Common myeloid progenitor, CD34-positive (primary cell): Measurements from ENCODE around the gene CHRM5.

Experiments used
- CTCF ChIA-PET: fragments of 350-600 bp; sonication (Branson Sonifier 250); formaldehyde crosslinking; loops from one replicate; lab custom pipeline; 2021; ENCODE audit warnings: antibody characterized with exemption; lab: Charles Lee
- POLR2A ChIA-PET: fragments of 350-600 bp; sonication (Branson Sonifier 250); formaldehyde crosslinking; loops from one replicate; lab custom pipeline; 2021; ENCODE audit warnings: antibody characterized with exemption; lab: Charles Lee
- DNase-seq, 3 donors: peaks; one replicate each; pipeline versions ENCODE4 v3.0.0 to v3.0.0-alpha.2; 2013
- H3K27ac ChIP-seq, 2 experiments: 1 replicate in 1 of 2; 2 replicates in 1 of 2; pipeline ENCODE4 v1.7.0; 2013; ENCODE audit warnings: inconsistent platforms in 2 of 2, low read length in 2 of 2, mild to moderate bottlenecking in 2 of 2, low read depth in 1 of 2, moderate library complexity in 1 of 2; ENCODE audit not compliant: severe bottlenecking in 2 of 2, insufficient read depth in 1 of 2, poor library complexity in 1 of 2
- H3K27me3 ChIP-seq, 5 experiments: replicated peaks in 2 of 5; 1 replicate in 3 of 5; 2 replicates in 2 of 5; pipeline versions ENCODE4 v1.6.1 to v1.7.0; 2013; ENCODE audit warnings: low read length in 4 of 5, mild to moderate bottlenecking in 2 of 5, moderate library complexity in 2 of 5, inconsistent platforms in 1 of 5; ENCODE audit not compliant: insufficient read depth in 5 of 5, control insufficient read depth in 4 of 5
- H3K36me3 ChIP-seq, 4 experiments: 1 replicate in 2 of 4; 2 replicates in 2 of 4; pipeline versions ENCODE4 v1.6.1 to v1.7.0; 2013; ENCODE audit warnings: low read length in 3 of 4, control low read depth in 1 of 4, mild to moderate bottlenecking in 1 of 4; ENCODE audit not compliant: control insufficient read depth in 4 of 4, insufficient read depth in 4 of 4
- H3K4me1 ChIP-seq, 4 experiments: 1 replicate in 3 of 4; 2 replicates in 1 of 4; pipeline versions ENCODE4 v1.6.1 to v1.7.1; 2013; ENCODE audit warnings: low read length in 3 of 4, mild to moderate bottlenecking in 3 of 4, control low read depth in 1 of 4, inconsistent platforms in 1 of 4, moderate library complexity in 1 of 4; ENCODE audit not compliant: control insufficient read depth in 4 of 4, insufficient read depth in 4 of 4; ENCODE audit errors: control extremely low read depth in 1 of 4
- H3K4me3 ChIP-seq, 7 experiments: 1 replicate in 4 of 7; 2 replicates in 3 of 7; pipeline versions ENCODE4 v1.5.1 to v1.7.0; 2013; ENCODE audit warnings: mild to moderate bottlenecking in 7 of 7, low read length in 6 of 7, moderate library complexity in 6 of 7, inconsistent platforms in 2 of 7, low read depth in 2 of 7, control low read depth in 1 of 7; ENCODE audit not compliant: insufficient read depth in 4 of 7, control insufficient read depth in 1 of 7; ENCODE audit errors: extremely low read depth in 1 of 7
- H3K9me3 ChIP-seq, 5 experiments: 1 replicate in 4 of 5; 2 replicates in 1 of 5; pipeline versions ENCODE4 v1.6.1 to v1.7.1; 2013; ENCODE audit warnings: low read length in 4 of 5, mild to moderate bottlenecking in 2 of 5, inconsistent platforms in 1 of 5, low read depth in 1 of 5, moderate library complexity in 1 of 5; ENCODE audit not compliant: control insufficient read depth in 4 of 5, insufficient read depth in 2 of 5; ENCODE audit errors: control extremely low read depth in 1 of 5
- WGBS: methylation state at CpG from one replicate; pipeline ENCODE4 v1.1.5; 2013; ENCODE audit not compliant: insufficient coverage; 5-methylcytosine and 5-hydroxymethylcytosine counted together

CHRM5 gene

DNA sequence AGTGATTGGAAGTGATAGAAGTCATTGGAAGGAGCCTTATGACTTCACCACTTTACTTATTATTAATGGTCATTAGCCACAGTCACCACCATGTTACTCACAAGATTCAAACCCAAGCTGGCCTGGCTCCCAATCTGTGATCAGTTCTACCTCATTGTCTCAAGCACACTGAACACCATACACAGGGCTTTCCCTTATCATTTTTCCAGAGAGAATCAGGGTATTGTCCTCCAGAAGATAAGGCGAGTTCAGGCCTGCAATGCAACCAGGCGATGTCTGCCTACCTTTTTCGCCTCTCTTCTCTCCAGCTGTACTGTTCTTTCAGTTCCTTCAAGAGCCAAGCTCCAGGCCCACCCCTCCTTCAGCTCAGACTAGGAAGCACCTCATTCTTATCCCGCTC is 108.5 kb downstream of the CHRM5 start:
- H3K4me3 ChIP-seq, result no peak overlapping the region
- no peak for DNase-seq
- no peaks in the 10 kb centered on the region for H3K4me1 ChIP-seq
- H3K27ac ChIP-seq, result no peak overlapping the region
- POLR2A ChIA-PET, result no interaction called here
- H3K27me3 ChIP-seq, result no peaks in the 10 kb centered on the region
- CTCF ChIA-PET, result interaction anchor here (1.0 to 1.5 kb wide), 3 partner anchors 9 to 15 kb away, joined by 3 to 5 read pairs (median 4); no protein-coding TSS in a partner anchor
- 98% methylated on average over 4 of the region's 4 CpGs for WGBS
- H3K9me3 ChIP-seq, result peaks cover 0 to 4% (median 0%) of the 10 kb centered on the region in 5 experiments
- H3K36me3 ChIP-seq, result no peaks in the 10 kb centered on the region

DNA sequence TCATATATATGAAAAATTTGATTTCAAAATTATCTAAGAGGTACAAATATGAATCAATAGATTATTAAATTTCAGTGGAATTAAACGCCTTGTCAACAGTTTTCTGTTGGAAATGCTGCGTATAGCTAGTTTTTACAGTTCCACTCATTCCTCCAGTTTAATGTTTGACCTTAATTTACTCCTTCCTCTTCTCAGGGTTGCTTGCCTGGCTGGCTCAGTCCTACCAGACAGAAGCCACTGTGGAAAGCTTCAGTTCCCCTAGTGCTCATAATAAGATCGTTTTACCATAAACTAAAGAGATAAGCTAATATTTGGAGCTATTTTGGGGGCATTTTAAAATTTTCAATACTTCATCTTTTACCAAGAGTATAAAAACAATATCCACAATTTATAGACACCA is 110.6 kb downstream of the CHRM5 start:
- peaks cover 0 to 8% (median 0%) of the 10 kb centered on the region in 4 experiments for H3K36me3 ChIP-seq
- no peak for DNase-seq
- peaks cover 0 to 4% (median 0%) of the 10 kb centered on the region in 5 experiments for H3K9me3 ChIP-seq
- H3K4me1 ChIP-seq, result no peaks in the 10 kb centered on the region
- ChIA-PET CTCF (no interaction called here), POLR2A (no interaction called here)
- no peaks in the 10 kb centered on the region for H3K27me3 ChIP-seq
- H3K27ac ChIP-seq, result no peak overlapping the region
- no peak overlapping the region for H3K4me3 ChIP-seq
- WGBS, result 100% methylated on average over 2 of the region's 3 CpGs

DNA sequence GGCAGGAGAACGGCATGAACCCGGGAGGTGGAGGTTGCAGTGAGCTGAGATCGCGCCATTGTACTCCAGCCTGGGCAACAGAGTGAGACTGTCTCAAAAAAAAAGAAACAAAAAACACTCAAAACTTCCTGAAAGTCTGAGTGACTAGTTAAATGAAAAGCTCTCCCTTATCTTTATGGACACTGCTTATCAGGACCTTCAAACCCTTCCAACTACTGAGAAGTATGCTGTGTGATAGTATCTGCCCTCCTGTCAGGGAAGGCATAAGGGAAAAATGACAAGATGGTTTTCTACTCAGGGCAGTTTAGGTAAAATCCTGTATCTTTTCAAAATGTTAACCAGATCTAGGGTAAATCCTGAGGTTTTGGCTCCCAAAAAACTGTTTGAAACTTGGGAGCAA is 111.6 kb downstream of the CHRM5 start:
- no peaks in the 10 kb centered on the region for H3K27me3 ChIP-seq
- no peak overlapping the region for H3K4me3 ChIP-seq
- no peaks in the 10 kb centered on the region for H3K4me1 ChIP-seq
- no peaks in the 10 kb centered on the region for H3K9me3 ChIP-seq
- ChIA-PET CTCF (no interaction called here), POLR2A (no interaction called here)
- peaks cover 0 to 12% (median 5%) of the 10 kb centered on the region in 4 experiments for H3K36me3 ChIP-seq
- no peak for DNase-seq
- 93% methylated on average over 3 of the region's 4 CpGs for WGBS
- H3K27ac ChIP-seq, result no peak overlapping the region

DNA sequence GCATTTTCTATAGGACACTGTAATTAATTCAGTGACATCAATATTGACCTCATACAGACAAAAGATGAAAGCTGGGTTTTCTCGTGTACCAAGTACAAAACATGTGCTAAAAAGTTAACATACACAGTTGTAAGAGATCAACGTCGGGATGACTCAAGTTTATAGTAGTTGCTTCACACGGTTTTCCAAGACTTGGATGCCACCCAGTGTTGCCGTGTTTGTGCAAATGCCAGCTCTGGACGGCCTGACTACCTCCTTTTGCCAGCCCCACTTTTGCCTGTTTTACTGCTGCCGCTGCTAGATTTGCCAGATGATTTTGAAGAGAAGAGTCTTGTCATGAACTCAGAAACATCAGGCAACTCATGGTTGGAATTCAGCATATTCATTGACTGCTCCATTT is 115.8 kb downstream of the CHRM5 start:
- no peaks in the 10 kb centered on the region for H3K27me3 ChIP-seq
- H3K36me3 ChIP-seq, result peaks cover 15 to 44% (median 25%) of the 10 kb centered on the region in 4 experiments
- H3K4me1 ChIP-seq, result no peaks in the 10 kb centered on the region
- H3K9me3 ChIP-seq, result no peaks in the 10 kb centered on the region
- H3K27ac ChIP-seq, result no peak overlapping the region
- H3K4me3 ChIP-seq, result no peak overlapping the region
- ChIA-PET POLR2A (no interaction called here), CTCF (interaction anchor here (1.2 kb wide), 1 partner anchor 95 kb away, joined by 4 read pairs; no protein-coding TSS in a partner anchor)
- 98% methylated on average over 7 of the region's 7 CpGs for WGBS
- no peak for DNase-seq

DNA sequence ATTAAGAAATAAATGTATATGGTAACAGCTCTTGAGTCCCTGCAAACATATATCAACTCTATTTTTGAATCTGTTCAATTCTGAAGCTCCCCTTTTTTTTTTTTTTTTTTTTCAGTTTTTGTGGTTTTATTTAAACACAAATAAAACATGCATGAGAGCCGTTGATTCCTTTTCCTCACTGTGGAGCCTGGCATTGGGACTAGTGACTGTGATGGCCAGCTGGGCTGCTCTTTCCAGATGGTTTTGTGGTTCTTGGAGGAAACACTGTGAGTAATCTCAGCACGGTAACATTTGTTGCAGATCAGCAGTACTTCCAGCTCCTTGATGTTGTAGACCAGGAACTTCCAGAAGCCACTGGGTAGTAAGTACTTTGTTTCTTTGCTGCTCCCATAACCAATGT is 117.4 kb downstream of the CHRM5 start:
- H3K9me3 ChIP-seq, result no peaks in the 10 kb centered on the region
- ChIA-PET CTCF (interaction anchor here (0.6 to 1.3 kb wide), 3 partner anchors 9 to 425 kb away, joined by 3 to 5 read pairs (median 3); no protein-coding TSS in a partner anchor), POLR2A (no interaction called here)
- WGBS, result 91% methylated on average over 1 of the region's 2 CpGs
- no peaks in the 10 kb centered on the region for H3K27me3 ChIP-seq
- H3K4me1 ChIP-seq, result no peaks in the 10 kb centered on the region
- DNase-seq, result no peak
- H3K4me3 ChIP-seq, result no peak overlapping the region
- no peak overlapping the region for H3K27ac ChIP-seq
- peaks cover 15 to 55% (median 26%) of the 10 kb centered on the region in 4 experiments for H3K36me3 ChIP-seq

DNA sequence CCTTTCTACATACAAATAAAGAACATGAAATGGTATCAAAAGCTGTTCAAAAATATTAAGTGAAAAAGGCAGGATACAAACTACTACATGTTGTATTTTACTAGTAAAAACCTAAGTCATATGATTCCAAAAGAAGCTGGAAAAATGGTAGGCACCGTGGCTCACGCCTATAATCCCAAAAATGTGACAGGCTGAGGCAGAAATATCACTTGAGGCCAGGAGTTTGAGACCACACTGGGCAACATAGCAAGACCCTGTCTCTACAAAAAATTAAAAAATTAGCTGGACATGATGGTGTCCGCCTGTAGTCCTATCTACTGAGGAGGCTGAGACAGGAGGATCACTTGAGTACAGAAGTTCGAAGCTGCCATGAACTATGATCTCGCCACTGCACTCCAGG is 131.6 kb downstream of the CHRM5 start:
- CTCF ChIA-PET, result interaction anchor here (0.5 to 2.3 kb wide), 4 partner anchors 10 to 258 kb away, joined by 3 to 5 read pairs (median 3); no protein-coding TSS in a partner anchor

DNA sequence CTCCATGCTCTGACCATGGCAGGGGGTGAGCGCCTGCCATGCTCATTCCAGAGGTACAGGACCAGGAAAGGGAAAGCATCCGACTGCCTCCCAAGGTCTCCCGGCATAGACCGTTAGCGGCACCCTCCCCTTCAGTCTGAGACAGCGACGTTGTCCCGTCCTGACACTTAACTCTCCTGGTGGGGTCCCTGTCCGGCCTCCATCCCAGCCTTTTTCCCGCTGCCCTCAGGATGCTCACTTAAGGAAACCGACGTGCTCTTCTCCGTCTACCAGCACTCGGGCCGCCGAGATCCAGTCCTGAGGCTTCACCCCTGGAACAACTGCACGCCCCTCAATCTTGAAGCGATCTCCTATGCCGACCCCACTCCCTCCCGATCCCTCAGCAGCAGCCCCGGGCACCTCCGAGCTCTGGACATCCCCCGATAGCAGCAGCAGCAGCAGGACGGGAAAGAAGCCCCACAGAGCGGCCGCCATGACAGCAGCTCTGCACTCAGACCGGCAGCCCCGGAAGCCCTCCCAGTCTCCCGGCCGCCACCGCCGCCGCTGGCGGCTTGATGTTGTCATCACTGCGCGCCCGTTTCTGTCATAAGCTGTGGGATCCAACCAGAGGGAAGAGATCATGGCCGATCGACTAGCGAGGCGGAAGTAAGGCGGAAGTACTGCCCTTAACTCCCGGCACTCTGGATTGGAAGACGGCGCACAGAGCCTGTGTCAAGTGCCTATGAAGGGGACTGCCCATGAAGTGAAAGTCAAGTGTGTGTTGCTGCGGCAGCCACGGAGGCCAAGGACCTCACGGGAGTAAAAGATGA is 133.3 kb downstream of the CHRM5 start, which contains the start of the genes EMC7 and PGBD4:
EMC7 (minus strand) TSS at position 497 of the 809 bp plus-strand sequence; CDS start at position 474, 23 bp downstream.
PGBD4 (plus strand) TSS at position 718 of the 809 bp plus-strand sequence. CDS start 449 bp downstream, outside the sequence.
- WGBS, result 0% methylated on average over 43 of the region's 48 CpGs
- Histone ChIP-seq H3K27me3 (no peaks in the 10 kb centered on the region), H3K36me3 (peaks cover 0 to 7% (median 1%) of the 10 kb centered on the region in 4 experiments), H3K9me3 (no peaks in the 10 kb centered on the region), H3K4me1 (peaks cover 14 to 24% (median 18%) of the 10 kb centered on the region in 4 experiments), H3K4me3 (peak within 1 kb of the TSS; percentile 73 to 100 (median 96)), H3K27ac (peak within 1 kb of the TSS; percentile 89 to 93)
- DNase-seq, result peak; percentile 99 to 100 (median 100)
- CTCF ChIA-PET, result interaction anchor here (1.1 kb wide), 1 partner anchor 108 kb away, joined by 4 read pairs; the partner anchor contains the start of gene KATNBL1
- POLR2A ChIA-PET, result interaction anchor here (0.8 to 1.1 kb wide), 3 partner anchors 108 to 868 kb away, joined by 4 to 8 read pairs (median 4); partner anchors contain the start of genes AQR, KATNBL1 and SLC12A6

More for the DNA sequence above, 131.6 kb downstream of the CHRM5 start:
- Histone ChIP-seq H3K36me3 (peaks cover 0 to 9% (median 4%) of the 10 kb centered on the region in 4 experiments), H3K4me3 (peak overlapping the region in 2 of 7 experiments; percentile 28 to 92), H3K27me3 (no peaks in the 10 kb centered on the region), H3K4me1 (peaks cover 14 to 24% (median 18%) of the 10 kb centered on the region in 4 experiments), H3K9me3 (no peaks in the 10 kb centered on the region), H3K27ac (peak overlapping the region in 1 of 2 experiments; percentile 93)
- POLR2A ChIA-PET, result no interaction called here
- 100% methylated on average over 4 of the region's 5 CpGs for WGBS
- no peak for DNase-seq
